A673 (cell line): ENCODE results near the gene MEG3. TPM values are rescaled to one million over a fixed set of nuclear protein-coding genes. Genes with fewer than 3 reads are reported as not detected.

Source experiments
- BruUV-seq: library from RNA; stranded (reverse); fragments of 400-500 nt; replicated peaks from 2 replicates; lab custom pipeline; 2021; lab: Mats Ljungman, UMichigan
- CTCF ChIA-PET: fragments of 300-600 bp; sonication (Branson Sonifier 250); formaldehyde crosslinking; loops from one replicate; lab custom pipeline; 2022; ENCODE audit warnings: antibody characterized with exemption; lab: Charles Lee
- POLR2A ChIA-PET: fragments of 300-600 bp; sonication (Branson Sonifier 250); formaldehyde crosslinking; loops from one replicate; lab custom pipeline; 2022; ENCODE audit warnings: antibody characterized with exemption; ENCODE audit not compliant: low non-redundant PET; lab: Charles Lee
- DNase-seq: peaks from one replicate; pipeline ENCODE4 v3.0.0-alpha.2; 2015; ENCODE audit warnings: low spot score
- H3K27ac ChIP-seq: fragments of 200-600 bp; sonication (generic); 2 replicates; pipeline ENCODE4 v1.5.1; 2016; ENCODE audit warnings: mixed run types, low read depth, mild to moderate bottlenecking, mixed read lengths, antibody characterized with exemption, low read length; ENCODE audit not compliant: poor library complexity, severe bottlenecking
- H3K27me3 ChIP-seq: fragments of 200-600 bp; sonication (generic); replicated peaks from 2 replicates; pipeline ENCODE4 v1.6.1; 2017; ENCODE audit warnings: mixed run types, low read depth, mild to moderate bottlenecking, mixed read lengths, antibody characterized with exemption, low read length; ENCODE audit not compliant: insufficient read depth, poor library complexity
- H3K36me3 ChIP-seq: fragments of 200-600 bp; sonication (generic); 2 replicates; pipeline ENCODE4 v1.6.1; 2016; ENCODE audit warnings: mixed run types, mild to moderate bottlenecking, mixed read lengths, antibody characterized with exemption, low read length; ENCODE audit not compliant: insufficient read depth, poor library complexity, severe bottlenecking
- H3K4me1 ChIP-seq: fragments of 200-600 bp; sonication (generic); 2 replicates; pipeline ENCODE4 v1.6.1; 2017; ENCODE audit warnings: mixed run types, mild to moderate bottlenecking, mixed read lengths, antibody characterized with exemption, low read length; ENCODE audit not compliant: insufficient read depth, poor library complexity, severe bottlenecking
- H3K4me3 ChIP-seq: fragments of 200-600 bp; sonication (generic); 2 replicates; pipeline ENCODE4 v1.5.1; 2016; ENCODE audit warnings: low read depth, mixed run types, mild to moderate bottlenecking, mixed read lengths, low read length; ENCODE audit not compliant: poor library complexity, severe bottlenecking
- H3K9me3 ChIP-seq: fragments of 200-600 bp; sonication (generic); 2 replicates; pipeline ENCODE4 v1.6.1; 2016; ENCODE audit warnings: mixed run types, low read depth, mild to moderate bottlenecking, mixed read lengths, antibody characterized with exemption, low read length; ENCODE audit not compliant: poor library complexity, severe bottlenecking
- CTCF ChIP-seq: fragments of 300-800, 200-600 bp; sonication (generic); conservative IDR thresholded peaks from 2 replicates; pipeline ENCODE4 v1.5.1; 2017; ENCODE audit warnings: low read depth, mild to moderate bottlenecking, antibody characterized with exemption, low read length, moderate library complexity, mixed read lengths
- EZH2 ChIP-seq: fragments of 200-600 bp; sonication (generic); IDR thresholded peaks from 2 replicates; pipeline ENCODE4 v1.6.1; 2017; ENCODE audit warnings: borderline replicate concordance, low read depth, mild to moderate bottlenecking, mixed read lengths, antibody characterized with exemption, low read length; ENCODE audit not compliant: poor library complexity, severe bottlenecking
- intact Hi-C: fragments of 100-400 bp; cut with micrococcal nuclease; formaldehyde crosslinking; loops from one replicate; pipeline ENCODE4 v1.10.0; 2022; ENCODE audit not compliant: unreplicated experiment
- total RNA-seq: library from RNA; stranded (reverse); gene quantifications from 2 replicates; pipeline ENCODE4 v1.2.3, GENCODE V29; 2021

MEG3 gene
- total RNA-seq, 1 experiment from 2014 or later = 58.7 TPM

- Histone ChIP-seq H3K27me3 (no peaks in the 10 kb centered on the region), H3K4me3 (no peak overlapping the region), H3K36me3 (no peaks in the 10 kb centered on the region), H3K9me3 (no peaks in the 10 kb centered on the region), H3K4me1 (peaks cover 16% of the 10 kb centered on the region), H3K27ac (no peak overlapping the region)
- CTCF ChIA-PET = no interaction called here
- no TSS peak for BruUV-seq
- DNase-seq = no peak
- POLR2A ChIA-PET = no interaction called here
- TF ChIP-seq EZH2 (no peak), CTCF (no peak)
- intact Hi-C loops = no loop called here
Measured at GRCh38 chr14:100844421-100844820, 18.5 kb downstream of the MEG3 start.

DNA sequence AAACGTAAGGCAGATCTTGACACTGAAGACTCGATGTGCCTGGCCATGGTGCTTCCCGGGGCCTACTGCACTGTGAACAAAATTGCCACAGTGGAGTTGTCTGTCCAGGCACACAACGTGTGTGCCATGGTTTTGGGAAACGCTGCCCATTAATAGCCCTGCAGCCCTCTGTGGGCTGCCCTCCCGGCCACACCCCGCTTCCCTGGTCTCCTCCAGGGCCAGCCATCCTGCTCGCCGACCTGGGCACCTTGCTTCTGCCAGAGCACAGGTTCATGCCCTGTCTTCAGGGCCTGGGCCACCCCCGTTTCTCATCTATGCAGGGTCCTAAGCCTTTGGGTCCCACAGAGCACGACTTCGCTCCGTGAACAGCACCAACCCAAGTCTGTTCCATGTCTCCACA lies 18.9 kb downstream of the MEG3 start:
- CTCF ChIA-PET = no interaction called here
- no peak for TF ChIP-seq CTCF
- no peak for TF ChIP-seq EZH2
- POLR2A ChIA-PET = no interaction called here
- H3K9me3 ChIP-seq = no peaks in the 10 kb centered on the region
- H3K4me3 ChIP-seq = no peak overlapping the region
- H3K4me1 ChIP-seq = peaks cover 17% of the 10 kb centered on the region
- intact Hi-C loops = no loop called here
- BruUV-seq = no TSS peak
- no peaks in the 10 kb centered on the region for H3K36me3 ChIP-seq
- no peak for DNase-seq
- H3K27me3 ChIP-seq = no peaks in the 10 kb centered on the region
- no peak overlapping the region for H3K27ac ChIP-seq

- peaks cover 17% of the 10 kb centered on the region for H3K4me1 ChIP-seq
- POLR2A ChIA-PET = no interaction called here
- CTCF ChIA-PET = no interaction called here
- no peak overlapping the region for H3K27ac ChIP-seq
- intact Hi-C loops = no loop called here
- no peaks in the 10 kb centered on the region for H3K9me3 ChIP-seq
- no TSS peak for BruUV-seq
- H3K4me3 ChIP-seq = no peak overlapping the region
- no peaks in the 10 kb centered on the region for H3K27me3 ChIP-seq
- no peak for DNase-seq
- H3K36me3 ChIP-seq = no peaks in the 10 kb centered on the region
- TF ChIP-seq EZH2 (no peak), CTCF (no peak)
Measured at GRCh38 chr14:100845341-100845740, 19.4 kb downstream of the MEG3 start.
